Measurements from ENCODE around the gene VAV3. TPM values are rescaled to one million over a fixed set of nuclear protein-coding genes. Genes with fewer than 3 reads are reported as not detected.

Gene VAV3
- total and polyA plus RNA-seq, 10 donors = 10.5 to 63.0 (median 38.8) TPM

DNA sequence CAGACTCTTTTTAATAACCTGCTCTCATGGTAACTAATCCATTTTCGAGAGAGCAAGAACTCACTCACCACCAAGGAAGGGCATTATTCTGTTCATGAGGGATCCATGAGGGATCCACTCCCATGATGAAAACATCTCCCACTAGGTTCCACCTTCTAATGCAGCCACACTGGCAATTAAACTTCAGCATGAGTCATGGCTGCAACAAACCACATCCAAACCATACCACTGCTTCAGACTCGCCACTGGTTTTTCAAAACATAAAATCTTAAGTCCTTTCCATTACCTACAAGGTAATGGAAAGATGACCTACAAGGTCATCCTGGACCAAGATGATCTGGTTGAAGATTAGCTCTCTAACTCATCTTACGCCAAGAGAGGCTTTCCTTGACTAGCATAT lies 405.1 kb downstream of the VAV3 start:
- H3K27ac ChIP-seq = no peak overlapping the region

DNA sequence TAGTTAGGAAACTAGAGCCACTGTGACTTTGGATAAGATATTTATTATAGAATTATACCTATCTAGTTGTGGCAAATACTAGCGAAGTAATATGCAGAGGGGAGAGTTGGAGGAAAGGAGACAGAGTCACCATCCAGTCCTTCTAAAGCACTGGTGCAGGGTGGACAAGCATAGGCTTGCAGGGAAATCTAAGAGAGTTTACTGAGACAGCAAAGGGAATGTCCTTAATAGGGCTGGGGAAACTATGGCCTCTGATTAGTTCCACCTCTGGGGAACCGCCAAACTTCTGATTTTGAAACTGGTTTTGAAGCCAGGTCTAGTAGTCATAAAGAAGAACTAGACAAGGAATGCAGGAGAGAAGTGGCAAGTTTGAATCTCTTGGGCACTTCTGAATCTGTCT lies 407.9 kb downstream of the VAV3 start:
- Histone ChIP-seq H3K27ac (no peak overlapping the region), H3K4me3 (no peak overlapping the region), H3K27me3 (replicated peaks in 1 of 7) (no peaks in the 10 kb centered on the region), H3K9me3 (no peaks in the 10 kb centered on the region), H3K4me1 (no peaks in the 10 kb centered on the region), H3K36me3 (no peaks in the 10 kb centered on the region)
- TF ChIP-seq, protein P1, sequence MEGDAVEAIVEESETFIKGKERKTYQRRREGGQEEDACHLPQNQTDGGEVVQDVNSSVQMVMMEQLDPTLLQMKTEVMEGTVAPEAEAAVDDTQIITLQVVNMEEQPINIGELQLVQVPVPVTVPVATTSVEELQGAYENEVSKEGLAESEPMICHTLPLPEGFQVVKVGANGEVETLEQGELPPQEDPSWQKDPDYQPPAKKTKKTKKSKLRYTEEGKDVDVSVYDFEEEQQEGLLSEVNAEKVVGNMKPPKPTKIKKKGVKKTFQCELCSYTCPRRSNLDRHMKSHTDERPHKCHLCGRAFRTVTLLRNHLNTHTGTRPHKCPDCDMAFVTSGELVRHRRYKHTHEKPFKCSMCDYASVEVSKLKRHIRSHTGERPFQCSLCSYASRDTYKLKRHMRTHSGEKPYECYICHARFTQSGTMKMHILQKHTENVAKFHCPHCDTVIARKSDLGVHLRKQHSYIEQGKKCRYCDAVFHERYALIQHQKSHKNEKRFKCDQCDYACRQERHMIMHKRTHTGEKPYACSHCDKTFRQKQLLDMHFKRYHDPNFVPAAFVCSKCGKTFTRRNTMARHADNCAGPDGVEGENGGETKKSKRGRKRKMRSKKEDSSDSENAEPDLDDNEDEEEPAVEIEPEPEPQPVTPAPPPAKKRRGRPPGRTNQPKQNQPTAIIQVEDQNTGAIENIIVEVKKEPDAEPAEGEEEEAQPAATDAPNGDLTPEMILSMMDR (IDR thresholded peaks at IDR 0.05 in 8 of 11, conservative IDR thresholded peaks at IDR 0.05 in 3 of 11) = no peak
- no peak for TF ChIP-seq POLR2AphosphoS5 (IDR thresholded peaks at IDR 0.05)
- TF ChIP-seq POLR2A (IDR thresholded peaks at IDR 0.05) = no peak
- WGBS, 5 donors = 88 to 96% (median 89%) methylated on average over 2 of the region's 2 CpGs
- intact Hi-C loops (cut with DNase I; ENCODE audit: low total_unique reads) = no loop called here
- no peak for DNase-seq

More for the DNA sequence above, 405.1 kb downstream of the VAV3 start:
- Histone ChIP-seq H3K36me3 (no peaks in the 10 kb centered on the region), H3K9me3 (no peaks in the 10 kb centered on the region), H3K4me1 (no peaks in the 10 kb centered on the region), H3K4me3 (no peak overlapping the region), H3K27me3 (replicated peaks in 1 of 7) (no peaks in the 10 kb centered on the region)
- intact Hi-C loops (cut with DNase I; ENCODE audit: low total_unique reads) = no loop called here
- 87 to 95% (median 88%) methylated on average over 3 of the region's 3 CpGs for WGBS, 5 donors
- no peak for DNase-seq
- TF ChIP-seq POLR2A (IDR thresholded peaks at IDR 0.05) (no peak), POLR2AphosphoS5 (IDR thresholded peaks at IDR 0.05) (no peak)
- TF ChIP-seq, protein P1 (IDR thresholded peaks at IDR 0.05 in 8 of 11, conservative IDR thresholded peaks at IDR 0.05 in 3 of 11) = no peak

DNA sequence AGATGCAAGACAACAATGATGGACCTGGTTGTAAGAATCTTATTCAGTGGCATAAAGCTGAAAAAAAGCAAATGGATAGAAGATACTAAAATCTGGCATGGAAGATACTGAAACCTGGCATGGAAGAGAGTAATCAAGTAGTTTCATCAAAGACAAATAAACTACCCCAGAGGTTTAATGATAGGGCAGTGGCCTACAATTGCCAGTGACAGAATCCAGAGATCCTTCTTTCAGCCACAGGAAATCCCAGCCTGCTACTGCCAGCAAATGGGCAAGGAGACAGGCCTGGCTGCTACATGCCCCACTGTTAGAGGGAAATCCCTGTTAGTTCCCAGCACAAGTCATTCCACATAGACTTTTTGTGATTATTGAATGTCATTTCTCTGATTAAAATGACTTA lies 409.4 kb downstream of the VAV3 start:
- Histone ChIP-seq H3K36me3 (no peaks in the 10 kb centered on the region), H3K27me3 (replicated peaks in 1 of 7) (no peaks in the 10 kb centered on the region), H3K27ac (no peak overlapping the region), H3K9me3 (no peaks in the 10 kb centered on the region), H3K4me1 (no peaks in the 10 kb centered on the region), H3K4me3 (no peak overlapping the region)
- intact Hi-C loops (cut with DNase I; ENCODE audit: low total_unique reads) = no loop called here
- DNase-seq = no peak
- TF ChIP-seq, protein P1 (IDR thresholded peaks at IDR 0.05 in 8 of 11, conservative IDR thresholded peaks at IDR 0.05 in 3 of 11) = no peak
- no peak for TF ChIP-seq POLR2A (IDR thresholded peaks at IDR 0.05)
- no peak for TF ChIP-seq POLR2AphosphoS5 (IDR thresholded peaks at IDR 0.05)

DNA sequence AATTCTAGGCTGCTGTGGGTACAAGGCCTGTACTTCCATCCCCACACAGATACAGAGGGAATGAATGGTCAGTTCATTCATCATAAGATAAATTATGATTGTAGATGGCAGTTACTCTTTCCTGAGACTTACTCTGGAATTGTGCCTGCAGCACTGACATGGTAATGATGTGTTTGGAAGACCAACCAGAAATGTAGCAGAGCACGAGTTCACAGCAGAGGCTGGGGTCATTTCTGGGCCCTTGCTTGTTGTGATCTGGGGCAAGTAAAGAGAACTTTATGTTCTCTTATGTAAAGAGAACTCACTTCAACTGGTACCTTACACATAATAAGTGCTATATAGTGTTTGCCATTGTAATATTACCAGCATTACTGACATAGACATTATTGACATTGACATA lies 412.2 kb downstream of the VAV3 start:
- Histone ChIP-seq H3K4me3 (no peak overlapping the region), H3K36me3 (no peaks in the 10 kb centered on the region), H3K9me3 (no peaks in the 10 kb centered on the region), H3K27me3 (replicated peaks in 1 of 7) (no peaks in the 10 kb centered on the region), H3K4me1 (no peaks in the 10 kb centered on the region), H3K27ac (no peak overlapping the region)
- intact Hi-C loops (cut with DNase I; ENCODE audit: low total_unique reads) = no loop called here
- 60 to 87% (median 78%) methylated on average over 1 of the region's 1 CpG for WGBS, 5 donors
- no peak for TF ChIP-seq POLR2AphosphoS5 (IDR thresholded peaks at IDR 0.05)
- TF ChIP-seq, protein P1 (IDR thresholded peaks at IDR 0.05 in 8 of 11, conservative IDR thresholded peaks at IDR 0.05 in 3 of 11) = no peak
- TF ChIP-seq POLR2A (IDR thresholded peaks at IDR 0.05) = no peak
- DNase-seq = no peak

Data from spleen (tissue), 11 donors.